ENCODE measurements around the gene AKAP6. TPM values are rescaled to one million over a fixed set of nuclear protein-coding genes. Genes with fewer than 3 reads are reported as not detected.

Gene AKAP6
- total RNA-seq, 1 experiment from 2014 or later: 2.6 TPM

DNA sequence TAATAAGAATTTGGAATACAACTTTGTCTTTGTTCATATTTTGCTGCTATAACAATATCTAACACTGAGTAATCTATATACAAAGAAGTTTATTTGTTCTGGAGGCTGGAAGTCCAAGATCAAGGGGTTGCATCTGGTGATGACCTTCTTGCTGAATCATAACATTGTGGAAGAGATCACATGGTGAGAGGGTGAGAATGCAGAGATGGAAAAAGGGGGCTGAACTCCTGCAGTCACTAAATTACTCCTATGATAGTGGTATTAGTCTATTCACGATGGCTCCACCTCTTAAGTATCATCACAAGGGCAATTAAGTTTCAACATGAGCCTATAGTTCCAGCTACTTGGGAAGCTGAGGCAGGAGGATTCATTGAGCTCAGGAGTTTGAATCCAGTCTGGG lies 4.5 kb upstream of the AKAP6 start:
- DNase-seq (ENCODE audit: low read depth, low spot score): peak; percentile 94

DNA sequence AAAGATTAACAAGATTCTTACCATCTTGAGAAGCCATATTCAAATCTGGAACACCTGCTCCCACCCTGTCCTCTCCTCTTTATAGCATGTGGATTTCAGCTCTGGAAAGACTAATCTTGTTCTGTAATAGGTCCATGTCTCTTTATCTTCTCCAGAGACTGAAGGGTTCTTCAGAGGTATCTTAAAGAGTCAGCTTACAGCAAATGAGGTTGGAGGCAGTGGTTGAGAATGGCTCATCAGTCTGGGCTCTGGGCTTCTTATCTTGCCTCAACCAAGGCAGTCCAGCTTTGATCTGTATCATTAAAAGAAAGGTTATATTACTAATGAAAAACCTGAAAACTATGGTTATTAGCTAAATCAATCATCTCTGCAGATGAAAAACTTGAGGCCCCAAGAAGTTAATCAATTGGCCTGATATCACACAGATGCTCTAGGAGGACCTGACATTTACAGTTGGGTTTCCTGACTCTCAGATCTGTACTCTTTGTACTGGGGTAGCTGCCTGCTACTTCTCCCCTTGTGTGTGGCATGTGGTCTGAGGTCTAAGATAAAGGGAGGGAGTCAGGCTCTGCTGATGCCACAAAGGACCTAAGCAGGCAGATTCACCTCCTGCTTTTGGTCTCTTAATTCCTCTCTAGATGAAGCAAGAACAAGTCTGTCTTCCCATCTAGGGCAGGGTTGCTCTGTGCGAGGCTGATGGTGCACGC lies 1.7 kb upstream of the AKAP6 start:
- no peak for DNase-seq (ENCODE audit: low read depth, low spot score)
- in situ Hi-C loops (cut with HindIII; ENCODE audit: low pct_unique_long_range_greater_than_20kb, low sequenced_read_pairs): no loop called here

More for the DNA sequence above, 4.5 kb upstream of the AKAP6 start:
- in situ Hi-C loops (cut with HindIII; ENCODE audit: low pct_unique_long_range_greater_than_20kb, low sequenced_read_pairs): no loop called here

- in situ Hi-C loops (cut with HindIII; ENCODE audit: low pct_unique_long_range_greater_than_20kb, low sequenced_read_pairs): no loop called here
- DNase-seq (ENCODE audit: low read depth, low spot score): no peak
Observed at GRCh38 chr14:32329690-32330285, 690 bp downstream of the AKAP6 start.

GRCh38 chr14:32330351-32331111 lies 1.4 kb downstream of the AKAP6 start:
- no peak for DNase-seq (ENCODE audit: low read depth, low spot score)
- in situ Hi-C loops (cut with HindIII; ENCODE audit: low pct_unique_long_range_greater_than_20kb, low sequenced_read_pairs): no loop called here

DNA sequence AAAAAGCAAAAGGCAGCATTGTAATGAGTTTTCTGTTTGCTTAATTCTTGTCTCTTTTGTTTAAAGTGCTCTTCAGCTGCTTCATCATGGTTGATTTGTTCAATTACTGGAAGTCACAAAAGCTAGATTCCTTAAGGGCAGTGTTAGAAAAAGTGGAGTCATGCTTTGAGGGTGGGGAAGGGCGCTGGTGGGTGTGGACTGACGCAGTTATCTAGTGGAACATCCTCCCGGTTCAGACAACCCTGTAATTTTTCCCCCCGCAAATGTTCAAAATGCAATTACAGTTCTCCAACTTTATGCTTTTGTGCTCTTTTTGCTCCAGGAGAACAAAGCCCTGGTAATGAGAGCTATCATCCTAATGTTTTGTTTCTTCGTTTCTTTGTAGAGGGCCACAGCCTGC lies 2.1 kb downstream of the AKAP6 start:
- in situ Hi-C loops (cut with HindIII; ENCODE audit: low pct_unique_long_range_greater_than_20kb, low sequenced_read_pairs): no loop called here
- no peak for DNase-seq (ENCODE audit: low read depth, low spot score)

- DNase-seq (ENCODE audit: low read depth, low spot score): no peak
- in situ Hi-C loops (cut with HindIII; ENCODE audit: low pct_unique_long_range_greater_than_20kb, low sequenced_read_pairs): no loop called here
Observed at GRCh38 chr14:32332415-32333316, 3.6 kb downstream of the AKAP6 start.

- in situ Hi-C loops (cut with HindIII; ENCODE audit: low pct_unique_long_range_greater_than_20kb, low sequenced_read_pairs): no loop called here
- DNase-seq (ENCODE audit: low read depth, low spot score): no peak
Observed at GRCh38 chr14:32336702-32337101, 7.6 kb downstream of the AKAP6 start.

DNA sequence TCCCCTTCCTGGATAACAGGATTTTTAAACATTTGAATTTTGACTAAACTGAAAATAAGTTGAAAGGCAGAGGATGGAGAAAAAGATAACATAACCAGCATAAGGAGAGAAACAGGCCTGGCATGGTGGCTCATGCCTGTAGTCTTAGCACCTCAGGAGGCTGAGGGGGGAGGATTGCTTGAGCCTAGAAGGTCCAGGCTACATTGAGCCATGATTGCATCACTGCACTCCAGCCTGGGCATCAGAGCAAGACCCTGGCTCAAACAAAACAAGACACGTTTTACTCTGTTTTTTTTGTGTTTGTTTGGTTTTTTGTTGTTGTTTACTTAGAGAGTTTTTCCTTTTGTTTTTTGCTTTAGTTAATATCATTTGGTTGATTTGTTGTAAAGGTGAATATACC lies 8.7 kb downstream of the AKAP6 start:
- no peak for DNase-seq (ENCODE audit: low read depth, low spot score)
- in situ Hi-C loops (cut with HindIII; ENCODE audit: low pct_unique_long_range_greater_than_20kb, low sequenced_read_pairs): no loop called here

DNA sequence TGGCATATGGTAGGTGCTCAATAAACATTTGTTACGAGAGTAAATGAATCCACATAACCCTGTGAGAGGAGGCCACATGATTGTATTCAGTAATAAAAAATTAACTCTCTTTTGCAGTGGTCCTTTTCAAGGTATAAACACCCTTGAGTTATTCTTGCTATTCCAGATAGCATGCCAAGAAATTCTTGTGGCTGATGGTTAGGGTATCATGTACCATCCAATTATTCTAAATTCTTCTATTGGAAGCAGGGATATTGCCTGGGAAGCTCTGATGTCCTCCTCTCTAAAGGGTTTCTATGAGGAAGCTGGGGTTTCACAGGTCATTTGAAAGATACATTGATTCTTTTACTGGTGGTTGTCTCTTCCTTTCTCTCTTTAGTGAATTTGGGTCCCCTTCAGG lies 10.1 kb downstream of the AKAP6 start:
- no peak for DNase-seq (ENCODE audit: low read depth, low spot score)

DNA sequence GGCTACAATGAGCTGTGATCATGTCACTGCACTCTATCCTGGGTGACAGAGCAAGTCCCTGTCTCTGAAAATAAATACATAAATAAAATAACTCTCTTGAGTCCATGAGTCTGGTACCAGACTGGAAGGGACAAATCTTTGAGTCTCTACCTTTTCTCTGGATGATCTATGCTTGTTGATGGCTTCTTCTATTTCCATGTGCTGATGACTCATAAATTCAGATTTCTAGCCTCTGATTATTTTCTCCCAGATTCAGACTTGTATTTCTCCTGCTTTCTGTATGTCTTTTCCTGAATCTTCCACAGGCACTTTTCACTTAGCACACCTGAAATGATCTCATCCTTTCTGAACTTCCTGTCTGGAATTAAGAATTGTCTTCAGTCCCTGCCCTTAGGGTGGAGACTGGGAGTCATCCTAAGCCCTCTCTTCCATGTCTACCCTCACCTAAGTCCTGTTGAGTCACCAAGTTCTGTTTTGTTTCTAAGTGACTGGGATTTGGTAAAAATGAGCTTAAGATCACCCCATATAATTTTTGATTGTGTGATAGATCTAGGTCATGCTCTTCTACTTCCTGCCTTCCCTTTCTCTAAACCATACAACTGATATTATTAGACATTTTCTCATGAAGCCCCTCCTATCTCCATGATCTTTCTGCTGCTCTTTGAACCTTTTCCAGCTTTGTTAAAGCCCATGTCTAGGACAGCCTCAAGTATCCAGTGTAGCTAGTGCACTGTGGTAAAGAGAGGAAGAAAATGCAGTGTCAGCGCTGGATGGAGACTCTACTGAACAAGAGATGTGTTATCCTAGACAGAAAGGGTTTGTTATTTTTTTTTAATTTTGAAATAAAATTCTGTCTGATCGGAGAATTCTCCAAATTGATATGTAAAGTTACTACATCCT lies 13.1 kb downstream of the AKAP6 start:
- no peak for DNase-seq (ENCODE audit: low read depth, low spot score)
- in situ Hi-C loops (cut with HindIII; ENCODE audit: low pct_unique_long_range_greater_than_20kb, low sequenced_read_pairs): no loop called here

More for the DNA sequence above, 10.1 kb downstream of the AKAP6 start:
- in situ Hi-C loops (cut with HindIII; ENCODE audit: low pct_unique_long_range_greater_than_20kb, low sequenced_read_pairs): no loop called here

DNA sequence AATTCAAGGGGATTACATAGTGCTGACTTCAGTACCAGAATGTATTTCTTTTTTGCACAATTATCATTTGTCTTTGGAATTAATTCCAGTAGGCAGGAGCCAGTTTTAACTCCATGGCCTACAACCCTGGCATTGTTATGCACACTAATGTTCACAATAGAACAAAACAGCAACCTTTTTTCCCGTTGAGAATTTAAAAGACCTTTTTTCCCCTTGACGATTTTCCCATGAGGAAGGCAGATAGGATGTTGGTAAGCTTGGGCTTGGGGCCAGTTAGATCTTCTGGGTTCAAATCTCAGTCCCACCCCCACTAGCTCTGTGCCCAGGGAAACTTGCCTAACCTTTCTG lies 13.7 kb downstream of the AKAP6 start:
- no peak for DNase-seq (ENCODE audit: low read depth, low spot score)
- in situ Hi-C loops (cut with HindIII; ENCODE audit: low pct_unique_long_range_greater_than_20kb, low sequenced_read_pairs): no loop called here

DNA sequence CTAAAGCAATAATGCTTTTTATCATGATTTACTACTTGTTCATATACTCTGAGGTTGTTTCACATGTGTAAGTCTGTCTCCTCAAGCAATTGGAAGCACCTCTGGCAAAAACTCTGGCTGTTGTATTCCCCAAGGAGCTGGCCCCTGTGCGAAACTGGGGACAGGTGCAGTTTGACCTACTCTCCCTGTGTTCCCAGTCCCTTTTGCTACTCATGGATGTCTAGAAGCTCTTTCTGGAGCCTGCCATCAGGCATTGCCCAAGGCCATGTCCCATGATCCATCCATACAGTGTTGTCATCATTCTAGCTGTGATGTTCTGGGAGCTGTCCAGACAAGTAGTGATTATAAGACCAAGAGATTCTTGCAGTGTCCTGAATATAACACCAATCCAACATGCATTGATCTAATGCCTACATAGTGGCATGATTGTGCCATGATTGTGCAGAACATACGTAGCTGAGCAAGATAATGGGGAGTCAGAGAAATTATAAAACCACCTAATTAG lies 14.9 kb downstream of the AKAP6 start:
- in situ Hi-C loops (cut with HindIII; ENCODE audit: low pct_unique_long_range_greater_than_20kb, low sequenced_read_pairs): no loop called here
- DNase-seq (ENCODE audit: low read depth, low spot score): no peak

GRCh38 chr14:32345311-32345791 lies 16.3 kb downstream of the AKAP6 start:
- in situ Hi-C loops (cut with HindIII; ENCODE audit: low pct_unique_long_range_greater_than_20kb, low sequenced_read_pairs): no loop called here
- DNase-seq (ENCODE audit: low read depth, low spot score): peak; percentile 11

DNA sequence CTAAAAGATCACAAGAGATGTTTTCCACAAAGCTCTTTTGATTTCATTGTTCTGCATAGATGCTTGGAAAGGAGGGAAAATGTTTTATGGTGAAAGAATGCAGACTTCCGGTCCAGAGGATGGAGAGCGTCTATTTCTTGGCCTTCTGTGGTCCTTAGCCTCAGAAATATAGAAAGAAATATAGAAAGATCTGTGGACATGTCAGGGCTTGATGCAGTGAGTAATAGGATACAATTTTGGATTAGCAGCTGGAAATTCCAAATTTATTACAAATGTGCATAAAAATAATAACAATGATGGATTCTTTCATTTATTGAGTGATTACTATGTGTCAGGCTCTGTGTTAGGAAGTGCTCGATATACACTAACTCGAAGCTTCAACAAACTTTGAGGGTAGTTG lies 20.2 kb downstream of the AKAP6 start:
- in situ Hi-C loops (cut with HindIII; ENCODE audit: low pct_unique_long_range_greater_than_20kb, low sequenced_read_pairs): no loop called here
- no peak for DNase-seq (ENCODE audit: low read depth, low spot score)

- in situ Hi-C loops (cut with HindIII; ENCODE audit: low pct_unique_long_range_greater_than_20kb, low sequenced_read_pairs): no loop called here
- DNase-seq (ENCODE audit: low read depth, low spot score): no peak
Observed at GRCh38 chr14:32350020-32350419, 20.9 kb downstream of the AKAP6 start.

GRCh38 chr14:32352631-32353030 lies 23.5 kb downstream of the AKAP6 start:
- DNase-seq (ENCODE audit: low read depth, low spot score): no peak
- in situ Hi-C loops (cut with HindIII; ENCODE audit: low pct_unique_long_range_greater_than_20kb, low sequenced_read_pairs): no loop called here

DNA sequence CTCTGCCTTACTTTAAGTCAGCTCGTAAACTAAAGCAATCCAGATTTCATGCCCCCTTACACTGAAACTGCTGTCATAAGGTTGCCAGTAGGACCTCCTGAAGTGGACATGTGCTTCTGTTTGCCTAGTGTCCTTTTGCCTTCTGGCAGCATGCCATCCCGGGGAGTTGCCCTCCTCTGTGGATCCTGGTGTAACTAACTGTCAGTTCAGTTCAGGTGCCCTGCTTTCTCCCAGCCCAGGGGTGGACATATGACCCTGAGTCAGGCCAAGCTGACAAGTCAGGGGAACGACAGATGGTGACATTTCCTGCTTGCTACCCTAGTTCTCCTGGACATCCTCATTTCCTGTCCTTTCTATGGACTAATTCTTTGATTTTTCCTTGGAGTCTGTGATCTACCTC lies 25.6 kb downstream of the AKAP6 start:
- in situ Hi-C loops (cut with HindIII; ENCODE audit: low pct_unique_long_range_greater_than_20kb, low sequenced_read_pairs): no loop called here
- no peak for DNase-seq (ENCODE audit: low read depth, low spot score)
